ENCODE data around the gene TTPAL.

The TTPAL gene

GRCh38 chr20:44429017-44429339 lies 46.7 kb upstream of the TTPAL start:
- H3K27ac ChIP-seq = no peak overlapping the region
- no peak for TF ChIP-seq CTCF (conservative IDR thresholded peaks at IDR 0.05; ENCODE audit: low read depth)
- ChIA-PET CTCF (no interaction called here), POLR2A (ENCODE audit: low non-redundant PET) (no interaction called here)
- no peak for DNase-seq (ENCODE audit: low spot score)

GRCh38 chr20:44429419-44430269 lies 46.0 kb upstream of the TTPAL start:
- no peak for TF ChIP-seq CTCF (conservative IDR thresholded peaks at IDR 0.05; ENCODE audit: low read depth)
- no peak overlapping the region for H3K27ac ChIP-seq
- POLR2A ChIA-PET (ENCODE audit: low non-redundant PET) = no interaction called here
- CTCF ChIA-PET = no interaction called here
- DNase-seq (ENCODE audit: low spot score) = no peak

- ChIA-PET POLR2A (ENCODE audit: low non-redundant PET) (interaction anchor here (0.6 kb wide), 2 partner anchors 13 to 784 kb away, joined by 3 to 7 read pairs; no protein-coding TSS in a partner anchor), CTCF (interaction anchor here (0.6 kb wide), 2 partner anchors 221 to 1030 kb away, joined by 3 read pairs; no protein-coding TSS in a partner anchor)
- no peak for DNase-seq (ENCODE audit: low spot score)
- no peak for TF ChIP-seq CTCF (conservative IDR thresholded peaks at IDR 0.05; ENCODE audit: low read depth)
- H3K27ac ChIP-seq = no peak overlapping the region
Observed at GRCh38 chr20:44430270-44431065, 45.2 kb upstream of the TTPAL start.

GRCh38 chr20:44431118-44431501 lies 44.6 kb upstream of the TTPAL start:
- no peak for TF ChIP-seq CTCF (conservative IDR thresholded peaks at IDR 0.05; ENCODE audit: low read depth)
- POLR2A ChIA-PET (ENCODE audit: low non-redundant PET) = interaction anchor here (0.6 kb wide), 2 partner anchors 14 to 784 kb away, joined by 3 to 7 read pairs; no protein-coding TSS in a partner anchor
- H3K27ac ChIP-seq = no peak overlapping the region
- DNase-seq (ENCODE audit: low spot score) = no peak
- CTCF ChIA-PET = interaction anchor here (0.6 kb wide), 3 partner anchors 85 to 1029 kb away, joined by 3 read pairs; no protein-coding TSS in a partner anchor

GRCh38 chr20:44431502-44432234 lies 44.0 kb upstream of the TTPAL start:
- POLR2A ChIA-PET (ENCODE audit: low non-redundant PET) = interaction anchor here (0.6 kb wide), 3 partner anchors 14 to 783 kb away, joined by 3 to 10 read pairs (median 7); no protein-coding TSS in a partner anchor

More at GRCh38 chr20:44431502-44432234, 44.0 kb upstream of the TTPAL start:
- DNase-seq (ENCODE audit: low spot score) = no peak
- TF ChIP-seq CTCF (conservative IDR thresholded peaks at IDR 0.05; ENCODE audit: low read depth) = no peak
- no peak overlapping the region for H3K27ac ChIP-seq
- CTCF ChIA-PET = interaction anchor here (0.5 to 0.6 kb wide), 2 partner anchors 59 to 86 kb away, joined by 3 to 8 read pairs; no protein-coding TSS in a partner anchor
